Neutrophil (primary cell): ENCODE results near the gene VAMP5.
"Not testable (repeated sequence)": the region's sequence is repeated elsewhere in the genome, so short reads cannot be mapped to it uniquely, and the experiment has no call there.

ENCODE experiments used
- H3K27ac ChIP-seq: fragments of 200-600 bp; sonication (generic); 2 replicates; pipeline ENCODE4 v1.5.1; 2016; ENCODE audit warnings: mild to moderate bottlenecking, moderate library complexity
- H3K27me3 ChIP-seq: fragments of 200-600 bp; sonication (generic); 2 replicates; pipeline ENCODE4 v1.6.0; 2016; ENCODE audit warnings: mild to moderate bottlenecking
- H3K36me3 ChIP-seq: fragments of 200-600 bp; sonication (generic); 2 replicates; pipeline ENCODE4 v1.5.1; 2017
- H3K4me1 ChIP-seq, 2 experiments: fragments of 200-600 bp in 1 of 2; sonication (generic) in 1 of 2; 1 replicate in 1 of 2; 2 replicates in 1 of 2; pipeline versions ENCODE4 v1.5.1 to v1.6.1; 2013 to 2016; ENCODE audit warnings: low read depth in 1 of 2, low read length in 1 of 2, mild to moderate bottlenecking in 1 of 2, moderate library complexity in 1 of 2; ENCODE audit not compliant: control insufficient read depth in 1 of 2, insufficient read depth in 1 of 2
- H3K4me3 ChIP-seq, 2 experiments: fragments of 200-600 bp in 1 of 2; sonication (generic) in 1 of 2; 1 replicate in 1 of 2; 2 replicates in 1 of 2; pipeline ENCODE4 v1.5.1; 2013 to 2016; ENCODE audit warnings: low read depth in 1 of 2, low read length in 1 of 2, mild to moderate bottlenecking in 1 of 2, moderate library complexity in 1 of 2
- H3K9me3 ChIP-seq: fragments of 200-600 bp; sonication (generic); 2 replicates; pipeline ENCODE4 v1.5.1; 2016
- TF ChIP-seq, protein P1 (sequence below): fragments of 200-600 bp; sonication (generic); IDR thresholded peaks from 2 replicates; pipeline ENCODE4 v1.5.1; 2016; ENCODE audit warnings: antibody characterized with exemption

VAMP5 gene

DNA sequence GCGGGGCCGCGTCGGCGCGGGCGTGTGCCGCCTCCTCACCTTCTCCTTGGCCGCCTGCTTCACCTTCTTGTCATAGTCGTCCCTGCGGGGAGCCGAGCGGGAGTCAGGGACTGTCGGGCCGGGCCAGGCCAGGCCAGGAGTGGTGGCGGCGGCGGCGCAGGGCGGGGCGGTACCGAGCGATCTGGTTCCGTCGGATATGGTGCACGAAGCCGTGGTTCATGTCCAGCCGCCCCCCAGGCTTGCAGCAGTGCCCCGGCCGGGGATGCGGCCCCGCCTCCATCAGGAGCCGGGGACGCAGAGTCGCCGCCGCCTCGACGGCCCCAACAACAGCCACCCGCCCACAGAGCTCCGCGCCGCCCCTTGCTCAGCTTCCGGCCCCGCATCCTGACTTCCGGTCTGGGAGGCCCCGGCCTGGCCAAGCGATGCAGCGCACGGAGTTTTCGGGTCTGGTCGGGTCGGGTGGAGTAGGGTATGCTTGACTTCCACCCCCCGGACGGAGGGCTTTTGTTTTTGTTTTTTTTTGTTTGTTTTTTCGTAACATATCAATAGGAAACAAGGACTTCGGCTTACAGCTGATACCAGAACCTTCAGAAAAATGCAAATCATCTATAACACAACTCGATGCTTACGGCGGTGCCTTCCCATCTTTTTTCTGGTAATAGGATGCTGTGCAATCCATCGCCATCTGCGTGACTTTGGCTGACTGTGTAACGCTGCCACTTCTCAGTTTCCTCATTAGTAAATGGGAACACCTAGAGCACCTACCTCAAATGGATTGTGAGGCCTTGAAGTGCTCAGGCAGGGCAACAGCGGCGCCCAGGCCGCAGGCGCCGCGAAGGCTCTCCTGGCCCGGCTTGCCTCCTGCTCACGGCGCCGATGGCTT, 27.7 kb downstream of the VAMP5 start, which contains the start of gene C2orf68:
TSS of gene C2orf68 (minus strand) at position 362 of the 883 bp plus-strand sequence. CDS start at position 280, 82 bp downstream.
- H3K4me3 ChIP-seq = peak within 1 kb of the TSS; percentile 91 to 96
- H3K9me3 ChIP-seq = no peaks in the 10 kb centered on the region
- H3K36me3 ChIP-seq = peaks cover 28% of the 10 kb centered on the region
- H3K4me1 ChIP-seq = peaks cover 62 to 65% of the 10 kb centered on the region in 2 experiments
- peak within 1 kb of the TSS; percentile 92 for H3K27ac ChIP-seq
- no peaks in the 10 kb centered on the region for H3K27me3 ChIP-seq
- TF ChIP-seq, protein P1, sequence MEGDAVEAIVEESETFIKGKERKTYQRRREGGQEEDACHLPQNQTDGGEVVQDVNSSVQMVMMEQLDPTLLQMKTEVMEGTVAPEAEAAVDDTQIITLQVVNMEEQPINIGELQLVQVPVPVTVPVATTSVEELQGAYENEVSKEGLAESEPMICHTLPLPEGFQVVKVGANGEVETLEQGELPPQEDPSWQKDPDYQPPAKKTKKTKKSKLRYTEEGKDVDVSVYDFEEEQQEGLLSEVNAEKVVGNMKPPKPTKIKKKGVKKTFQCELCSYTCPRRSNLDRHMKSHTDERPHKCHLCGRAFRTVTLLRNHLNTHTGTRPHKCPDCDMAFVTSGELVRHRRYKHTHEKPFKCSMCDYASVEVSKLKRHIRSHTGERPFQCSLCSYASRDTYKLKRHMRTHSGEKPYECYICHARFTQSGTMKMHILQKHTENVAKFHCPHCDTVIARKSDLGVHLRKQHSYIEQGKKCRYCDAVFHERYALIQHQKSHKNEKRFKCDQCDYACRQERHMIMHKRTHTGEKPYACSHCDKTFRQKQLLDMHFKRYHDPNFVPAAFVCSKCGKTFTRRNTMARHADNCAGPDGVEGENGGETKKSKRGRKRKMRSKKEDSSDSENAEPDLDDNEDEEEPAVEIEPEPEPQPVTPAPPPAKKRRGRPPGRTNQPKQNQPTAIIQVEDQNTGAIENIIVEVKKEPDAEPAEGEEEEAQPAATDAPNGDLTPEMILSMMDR = peak; percentile 38

- Histone ChIP-seq H3K36me3 (peaks cover 12% of the 10 kb centered on the region), H3K4me1 (peaks cover 50 to 57% of the 10 kb centered on the region in 2 experiments), H3K27ac (no peak overlapping the region), H3K4me3 (no peak overlapping the region), H3K9me3 (no peaks in the 10 kb centered on the region), H3K27me3 (no peaks in the 10 kb centered on the region)
- TF ChIP-seq, protein P1 = no peak
These were observed 29.7 kb downstream of the VAMP5 start for GRCh38 chr2:85613717-85614515.

GRCh38 chr2:85614757-85615156, 30.5 kb downstream of the VAMP5 start:
- not testable (repeated sequence) for H3K27me3 ChIP-seq, H3K4me3 ChIP-seq, H3K27ac ChIP-seq, H3K9me3 ChIP-seq
- peaks cover 43 to 48% of the 10 kb centered on the region in 2 experiments for H3K4me1 ChIP-seq
- peaks cover 13% of the 10 kb centered on the region for H3K36me3 ChIP-seq

DNA sequence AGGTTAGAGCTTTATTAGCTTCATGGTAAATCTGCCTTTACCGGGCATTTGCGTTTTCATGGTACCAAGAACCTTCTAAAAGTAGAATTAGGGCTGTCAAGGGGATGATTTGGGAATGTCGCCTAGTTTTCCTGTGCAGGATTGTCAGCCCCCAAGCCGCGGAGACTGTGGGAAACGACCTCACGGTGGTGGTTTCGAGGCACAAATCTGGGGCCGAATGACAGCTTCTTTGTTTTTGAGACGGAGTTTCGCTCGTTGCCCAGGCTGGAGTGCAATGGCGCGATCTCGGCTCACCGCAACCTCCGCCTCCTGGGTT, 31.1 kb downstream of the VAMP5 start:
- peak overlapping the region; percentile 90 for H3K27ac ChIP-seq

GRCh38 chr2:85617723-85618122, 33.5 kb downstream of the VAMP5 start:
- H3K9me3 ChIP-seq, H3K4me3 ChIP-seq, H3K27me3 ChIP-seq, H3K27ac ChIP-seq: not testable (repeated sequence)
- Histone ChIP-seq H3K36me3 (peaks cover 35% of the 10 kb centered on the region), H3K4me1 (peaks cover 20 to 22% of the 10 kb centered on the region in 2 experiments)

More for the DNA sequence above, 31.1 kb downstream of the VAMP5 start:
- TF ChIP-seq, protein P1 = no peak
- peaks cover 14% of the 10 kb centered on the region for H3K36me3 ChIP-seq
- peaks cover 37 to 42% of the 10 kb centered on the region in 2 experiments for H3K4me1 ChIP-seq
- H3K9me3 ChIP-seq = no peaks in the 10 kb centered on the region
- no peaks in the 10 kb centered on the region for H3K27me3 ChIP-seq
- peak overlapping the region in 1 of 2 experiments; percentile 92 for H3K4me3 ChIP-seq

DNA sequence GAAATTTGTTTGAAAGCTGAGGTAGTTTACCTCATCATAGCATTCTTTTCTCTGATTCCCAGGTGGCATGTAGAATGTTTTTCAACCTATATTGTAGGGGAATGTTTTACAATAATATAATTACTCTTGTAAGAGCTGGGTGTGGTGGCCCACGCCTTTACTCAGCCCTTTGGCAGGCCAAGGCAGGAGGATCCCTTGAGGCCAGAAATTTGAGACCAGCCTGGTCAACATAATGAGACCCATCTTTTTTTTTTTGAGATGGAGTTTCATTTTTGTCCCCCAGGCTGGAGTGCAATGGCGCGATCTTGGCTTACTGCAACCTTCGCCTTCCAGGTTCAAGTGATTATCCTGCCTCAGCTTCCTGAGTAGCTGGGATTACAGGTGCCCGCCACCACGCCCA, 35.4 kb downstream of the VAMP5 start:
- TF ChIP-seq, protein P1 = no peak
- Histone ChIP-seq H3K27me3 (no peaks in the 10 kb centered on the region), H3K4me1 (peaks cover 17 to 19% of the 10 kb centered on the region in 2 experiments), H3K27ac (no peak overlapping the region), H3K9me3 (no peaks in the 10 kb centered on the region), H3K4me3 (no peak overlapping the region), H3K36me3 (peaks cover 53% of the 10 kb centered on the region)
